H9 (cell line): Measurements from ENCODE around the gene ASB10. TPM values are rescaled to one million over a fixed set of nuclear protein-coding genes. Genes with fewer than 3 reads are reported as not detected.
A peak's percentile ranks its signal among the peaks of the same experiment; 100 is the strongest.

Source experiments
- DNase-seq: peaks from one replicate; pipeline ENCODE4 v3.0.0-alpha.2; 2017
- H2AFZ ChIP-seq: one replicate; pipeline ENCODE4 v1.6.1; 2013; ENCODE audit warnings: mild to moderate bottlenecking, low read length, control low read depth, moderate library complexity
- H2AK5ac ChIP-seq: 2 replicates; pipeline ENCODE4 v1.6.1; 2013; ENCODE audit warnings: low read length, control low read depth, mixed read lengths; ENCODE audit not compliant: insufficient read length
- H2BK120ac ChIP-seq: one replicate; pipeline ENCODE4 v1.6.1; 2013; ENCODE audit warnings: low read depth, mild to moderate bottlenecking, low read length, control low read depth, inconsistent platforms; ENCODE audit not compliant: poor library complexity, severe bottlenecking
- H2BK12ac ChIP-seq: 2 replicates; pipeline ENCODE4 v1.6.1; 2013; ENCODE audit warnings: low read length, control low read depth, mixed read lengths, low read depth; ENCODE audit not compliant: insufficient read length
- H2BK15ac ChIP-seq: 2 replicates; pipeline ENCODE4 v1.6.1; 2013; ENCODE audit warnings: low read depth, low read length, control low read depth
- H2BK20ac ChIP-seq: one replicate; pipeline ENCODE4 v1.6.1; 2013; ENCODE audit warnings: low read depth, mild to moderate bottlenecking, low read length, control low read depth, inconsistent platforms; ENCODE audit not compliant: poor library complexity, severe bottlenecking
- H2BK5ac ChIP-seq: 2 replicates; pipeline ENCODE4 v1.6.1; 2013; ENCODE audit warnings: low read length, control low read depth, mixed read lengths; ENCODE audit not compliant: insufficient read length
- H3K14ac ChIP-seq: 2 replicates; pipeline ENCODE4 v1.6.1; 2013; ENCODE audit warnings: low read length, control low read depth; ENCODE audit not compliant: insufficient read depth
- H3K18ac ChIP-seq: 2 replicates; pipeline ENCODE4 v1.6.1; 2013; ENCODE audit warnings: low read depth, mild to moderate bottlenecking, mixed read lengths, low read length, control low read depth; ENCODE audit not compliant: insufficient read length
- H3K23ac ChIP-seq: 2 replicates; pipeline ENCODE4 v1.6.1; 2013; ENCODE audit warnings: low read length, control low read depth, mixed read lengths, low read depth; ENCODE audit not compliant: insufficient read length
- H3K23me2 ChIP-seq: 2 replicates; pipeline ENCODE4 v1.6.1; 2013; ENCODE audit warnings: low read depth, mild to moderate bottlenecking, mixed read lengths, low read length, control low read depth; ENCODE audit not compliant: insufficient read length, poor library complexity, severe bottlenecking
- H3K27ac ChIP-seq: 2 replicates; pipeline ENCODE4 v1.5.1; 2013; ENCODE audit warnings: low read length, control low read depth, mixed read lengths, low read depth; ENCODE audit not compliant: insufficient read length
- H3K27me3 ChIP-seq: 2 replicates; pipeline ENCODE4 v1.6.1; 2013; ENCODE audit warnings: low read length, control low read depth, inconsistent platforms; ENCODE audit not compliant: insufficient read depth
- H3K4ac ChIP-seq: 2 replicates; pipeline ENCODE4 v1.6.1; 2013; ENCODE audit warnings: low read depth, mild to moderate bottlenecking, control low read depth, inconsistent platforms, low read length, moderate library complexity
- H3K4me1 ChIP-seq: 2 replicates; pipeline ENCODE4 v1.6.1; 2013; ENCODE audit warnings: low read length, control low read depth, inconsistent platforms; ENCODE audit not compliant: insufficient read depth
- H3K4me2 ChIP-seq: 2 replicates; pipeline ENCODE4 v1.6.1; 2013; ENCODE audit warnings: low read length, control low read depth, mixed read lengths; ENCODE audit not compliant: insufficient read length, insufficient read depth
- H3K56ac ChIP-seq: 2 replicates; pipeline ENCODE4 v1.6.1; 2013; ENCODE audit warnings: low read depth, mild to moderate bottlenecking, mixed read lengths, low read length, control low read depth; ENCODE audit not compliant: insufficient read length
- H3K79me1 ChIP-seq: 2 replicates; pipeline ENCODE4 v1.6.1; 2013; ENCODE audit warnings: low read depth, mild to moderate bottlenecking, moderate library complexity, low read length, control low read depth, inconsistent platforms; ENCODE audit not compliant: insufficient read depth, poor library complexity, severe bottlenecking
- H3K79me2 ChIP-seq: 2 replicates; pipeline ENCODE4 v1.6.1; 2013; ENCODE audit warnings: low read length, control low read depth, inconsistent platforms; ENCODE audit not compliant: insufficient read depth
- H3K9ac ChIP-seq: 2 replicates; pipeline ENCODE4 v1.6.1; 2013; ENCODE audit warnings: low read length, control low read depth, mixed read lengths; ENCODE audit not compliant: insufficient read length; ENCODE audit errors: extremely low read depth
- H3K9me3 ChIP-seq: one replicate; pipeline ENCODE4 v1.6.1; 2013; ENCODE audit warnings: low read depth, low read length, inconsistent platforms; ENCODE audit not compliant: control insufficient read depth
- H3T11ph ChIP-seq: one replicate; pipeline ENCODE4 v1.6.1; 2013; ENCODE audit warnings: mild to moderate bottlenecking, low read length, control low read depth, inconsistent platforms
- H4K20me1 ChIP-seq: one replicate; pipeline ENCODE4 v1.6.1; 2013; ENCODE audit not compliant: control insufficient read depth, insufficient read length, insufficient read depth
- H4K5ac ChIP-seq: 2 replicates; pipeline ENCODE4 v1.6.1; 2013; ENCODE audit warnings: low read depth, mild to moderate bottlenecking, mixed read lengths, low read length, control low read depth; ENCODE audit not compliant: insufficient read length
- H4K8ac ChIP-seq: replicated peaks from 2 replicates; pipeline ENCODE4 v1.6.1; 2013; ENCODE audit warnings: low read length, control low read depth, mixed read lengths, low read depth; ENCODE audit not compliant: insufficient read length
- H4K91ac ChIP-seq: 2 replicates; pipeline ENCODE4 v1.6.1; 2013; ENCODE audit warnings: low read depth, mild to moderate bottlenecking, moderate library complexity, mixed read lengths, low read length, control low read depth; ENCODE audit not compliant: insufficient read length
- H3K27ac Mint-ChIP-seq, 3 experiments: 2 replicates in 2 of 3; 3 replicates in 1 of 3; pipeline ENCODE4 v1.8.0; 2020 to 2021; ENCODE audit warnings: mixed read lengths in 3 of 3, mild to moderate bottlenecking in 1 of 3, moderate library complexity in 1 of 3
- H3K27me3 Mint-ChIP-seq: 2 replicates; pipeline ENCODE4 v1.8.0; 2021; ENCODE audit warnings: low read depth, mild to moderate bottlenecking, moderate library complexity, mixed read lengths
- H3K36me3 Mint-ChIP-seq, 3 experiments: 2 replicates in 2 of 3; 3 replicates in 1 of 3; pipeline ENCODE4 v1.8.0; 2020 to 2021; ENCODE audit warnings: low read depth in 3 of 3, mixed read lengths in 3 of 3; ENCODE audit not compliant: insufficient read depth in 1 of 3
- H3K4me1 Mint-ChIP-seq, 2 experiments: 2 replicates each; pipeline ENCODE4 v1.8.0; 2020; ENCODE audit warnings: mixed read lengths in 2 of 2
- H3K4me3 Mint-ChIP-seq, 2 experiments: 2 replicates in 1 of 2; 3 replicates in 1 of 2; pipeline ENCODE4 v1.8.0; 2020 to 2021; ENCODE audit warnings: mild to moderate bottlenecking in 2 of 2, mixed read lengths in 2 of 2, moderate library complexity in 1 of 2
- H3K9me3 Mint-ChIP-seq, 2 experiments: 2 replicates in 1 of 2; 3 replicates in 1 of 2; pipeline ENCODE4 v1.8.0; 2020; ENCODE audit warnings: mild to moderate bottlenecking in 2 of 2, mixed read lengths in 2 of 2, moderate library complexity in 1 of 2
- WGBS: extraction: QIAGEN DNeasy Blood & Tissue Kit; methylation state at CpG from one replicate; pipeline ENCODE4 v1.1.7; 2013; ENCODE audit warnings: missing lambda C conversion rate, low lambda C conversion rate, mixed read lengths; ENCODE audit not compliant: insufficient read length; ENCODE audit errors: extremely low coverage; 5-methylcytosine and 5-hydroxymethylcytosine counted together
- total RNA-seq: library from RNA; stranded (reverse); gene quantifications from 2 replicates; pipeline ENCODE4 v1.2.1, GENCODE V29; 2021
- TF ChIP-seq, protein P1 (sequence below): fragments of 200-600 bp; sonication (generic); conservative IDR thresholded peaks from 3 replicates; pipeline ENCODE4 v1.8.0; 2021; ENCODE audit warnings: antibody characterized with exemption, mild to moderate bottlenecking

Gene ASB10
- total RNA-seq, 1 experiment from 2014 or later = not detected

DNA sequence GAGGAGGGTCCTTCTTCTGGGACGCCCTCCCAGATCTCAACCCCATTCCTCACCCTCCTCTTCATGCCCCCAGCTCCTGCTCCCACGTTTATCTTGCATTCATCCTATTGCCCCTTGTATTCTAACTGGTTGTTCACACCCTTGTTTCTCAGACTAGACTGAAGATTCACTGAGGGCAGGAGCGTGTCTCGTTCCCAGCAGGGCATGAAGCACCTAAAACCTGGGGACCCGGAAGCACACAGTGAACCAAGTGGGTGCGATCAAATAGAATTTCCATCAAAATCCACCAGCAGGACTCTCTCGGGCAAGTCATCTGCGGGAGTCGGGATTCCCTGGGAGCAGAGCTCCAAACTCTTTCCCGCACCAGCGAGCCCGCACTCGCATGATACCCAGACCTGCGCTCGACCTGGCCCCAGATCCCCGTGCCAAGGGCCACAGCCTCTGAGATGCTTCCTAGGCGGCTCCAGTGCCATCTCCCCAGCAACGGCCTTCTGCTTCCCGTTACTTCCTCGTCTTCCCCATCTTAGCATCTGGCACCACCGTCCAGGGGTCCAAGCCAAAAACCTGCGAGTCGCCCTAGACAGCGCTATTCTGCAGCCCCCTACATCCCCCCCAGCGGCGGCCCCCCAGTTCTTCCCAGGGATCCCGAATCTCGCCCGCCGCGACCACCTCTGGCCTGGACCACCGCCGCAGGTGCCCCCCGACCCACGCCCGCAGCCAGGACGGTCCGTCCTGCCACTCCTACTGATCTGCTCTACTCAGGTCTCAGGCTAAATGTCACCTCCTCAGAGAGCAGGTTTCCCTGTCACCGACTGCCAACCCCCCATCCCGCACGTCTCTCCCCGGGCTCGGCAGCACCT, 13.4 kb downstream of the ASB10 start:
- H3K4me1 ChIP-seq = no peaks in the 10 kb centered on the region
- no peak overlapping the region for H2BK5ac ChIP-seq
- H3K18ac ChIP-seq = no peak overlapping the region
- no peak overlapping the region for H2BK20ac ChIP-seq
- H3K9ac ChIP-seq = no peak overlapping the region
- no peak overlapping the region for H3K14ac ChIP-seq
- H4K5ac ChIP-seq = no peak overlapping the region
- Mint-ChIP-seq H3K9me3 (peaks cover 19 to 28% of the 10 kb centered on the region in 2 experiments), H3K36me3 (peaks cover 0 to 3% (median 0%) of the 10 kb centered on the region in 3 experiments; a peak in 2 of 7 replicates), H3K4me1 (peaks cover 4 to 17% of the 10 kb centered on the region in 2 experiments; a peak in 3 of 4 replicates), H3K4me3 (no peak overlapping the region; a peak in 1 of 5 replicates), H3K27me3 (peaks cover 97% of the 10 kb centered on the region), H3K27ac (peak overlapping the region in 1 of 3 experiments; percentile 37; a peak in 1 of 7 replicates)
- H3K23ac ChIP-seq = no peak overlapping the region
- no peaks in the 10 kb centered on the region for H4K20me1 ChIP-seq
- H3K9me3 ChIP-seq = no peaks in the 10 kb centered on the region
- no peak overlapping the region for H3T11ph ChIP-seq
- H2AFZ ChIP-seq = no peak overlapping the region
- H2BK15ac ChIP-seq = no peak overlapping the region
- no peak for DNase-seq
- no peak overlapping the region for H4K8ac ChIP-seq
- no CpG with 5 or more reads among the region's 43 CpGs for WGBS
- H2AK5ac ChIP-seq = no peak overlapping the region
- H2BK120ac ChIP-seq = no peak overlapping the region
- no peak overlapping the region for H4K91ac ChIP-seq
- no peak overlapping the region for H3K4me2 ChIP-seq
- H3K79me2 ChIP-seq = no peaks in the 10 kb centered on the region
- no peaks in the 10 kb centered on the region for H3K23me2 ChIP-seq
- TF ChIP-seq, protein P1, sequence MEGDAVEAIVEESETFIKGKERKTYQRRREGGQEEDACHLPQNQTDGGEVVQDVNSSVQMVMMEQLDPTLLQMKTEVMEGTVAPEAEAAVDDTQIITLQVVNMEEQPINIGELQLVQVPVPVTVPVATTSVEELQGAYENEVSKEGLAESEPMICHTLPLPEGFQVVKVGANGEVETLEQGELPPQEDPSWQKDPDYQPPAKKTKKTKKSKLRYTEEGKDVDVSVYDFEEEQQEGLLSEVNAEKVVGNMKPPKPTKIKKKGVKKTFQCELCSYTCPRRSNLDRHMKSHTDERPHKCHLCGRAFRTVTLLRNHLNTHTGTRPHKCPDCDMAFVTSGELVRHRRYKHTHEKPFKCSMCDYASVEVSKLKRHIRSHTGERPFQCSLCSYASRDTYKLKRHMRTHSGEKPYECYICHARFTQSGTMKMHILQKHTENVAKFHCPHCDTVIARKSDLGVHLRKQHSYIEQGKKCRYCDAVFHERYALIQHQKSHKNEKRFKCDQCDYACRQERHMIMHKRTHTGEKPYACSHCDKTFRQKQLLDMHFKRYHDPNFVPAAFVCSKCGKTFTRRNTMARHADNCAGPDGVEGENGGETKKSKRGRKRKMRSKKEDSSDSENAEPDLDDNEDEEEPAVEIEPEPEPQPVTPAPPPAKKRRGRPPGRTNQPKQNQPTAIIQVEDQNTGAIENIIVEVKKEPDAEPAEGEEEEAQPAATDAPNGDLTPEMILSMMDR = no peak
- H2BK12ac ChIP-seq = no peak overlapping the region
- H3K27me3 ChIP-seq = peaks cover 16% of the 10 kb centered on the region
- H3K56ac ChIP-seq = no peak overlapping the region
- H3K27ac ChIP-seq = no peak overlapping the region
- no peak overlapping the region for H3K4ac ChIP-seq
- H3K79me1 ChIP-seq = no peaks in the 10 kb centered on the region
